PFSK-1 (cell line): Measurements from ENCODE around the gene DISP2.
A peak's percentile ranks its signal among the peaks of the same experiment; 100 is the strongest.

Experiments used
- FOXP2 ChIP-seq: optimal IDR thresholded peaks from 2 replicates; pipeline ENCODE3; 2011; ENCODE audit warnings: borderline replicate concordance, control low read depth, inconsistent platforms; ENCODE audit not compliant: insufficient read depth; ENCODE audit errors: extremely low read length, extremely low read depth
- POLR2AphosphoS5 ChIP-seq: IDR thresholded peaks from 2 replicates; pipeline ENCODE4 v1.6.1; 2012; ENCODE audit warnings: low read depth, mild to moderate bottlenecking, control low read depth, low read length, moderate library complexity
- REST ChIP-seq, 2 experiments: IDR thresholded peaks; 2 replicates each; pipeline versions ENCODE4 v1.6.1 to v1.8.0; 2011 to 2012; ENCODE audit warnings: low read depth in 2 of 2, low read length in 2 of 2, control low read depth in 1 of 2, inconsistent platforms in 1 of 2, mild to moderate bottlenecking in 1 of 2, moderate library complexity in 1 of 2; ENCODE audit not compliant: insufficient read depth in 1 of 2
- SIN3A ChIP-seq: IDR thresholded peaks from 2 replicates; pipeline ENCODE4 v1.6.1; 2012; ENCODE audit warnings: mild to moderate bottlenecking, low read length, moderate library complexity, borderline replicate concordance; ENCODE audit not compliant: insufficient read depth
- TAF1 ChIP-seq: IDR thresholded peaks from 2 replicates; pipeline ENCODE4 v1.6.1; 2012; ENCODE audit warnings: low read length, control low read depth, borderline replicate concordance; ENCODE audit not compliant: insufficient read depth

DISP2 gene

DNA sequence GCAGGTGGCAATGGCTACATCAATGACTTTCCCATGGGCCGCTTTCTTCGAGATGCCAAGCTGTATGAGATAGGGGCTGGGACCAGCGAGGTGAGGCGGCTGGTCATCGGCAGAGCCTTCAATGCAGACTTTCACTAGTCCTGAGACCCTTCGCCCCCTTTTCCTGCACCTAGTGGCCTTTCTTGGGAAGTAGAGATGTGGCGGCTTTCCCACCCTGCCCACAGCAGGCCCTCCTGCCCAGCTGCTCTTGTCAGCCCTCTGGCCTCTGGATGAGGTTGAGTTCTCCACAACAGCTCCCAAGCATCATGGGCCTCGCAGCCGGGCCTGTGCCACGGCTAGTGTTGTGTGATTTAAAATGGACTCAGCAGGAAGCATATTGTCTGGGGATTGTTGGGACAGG is 60.1 kb downstream of the DISP2 start:
- no peak for TF ChIP-seq SIN3A
- no peak for TF ChIP-seq POLR2AphosphoS5
- TF ChIP-seq FOXP2: no peak
- TF ChIP-seq REST (IDR thresholded peaks at IDR 0.05; ENCODE audit: insufficient read depth in 1 of 2, low read depth in 2 of 2, low read length in 2 of 2): no peak
- no peak for TF ChIP-seq TAF1

- TF ChIP-seq TAF1 (no peak), REST (IDR thresholded peaks at IDR 0.05; ENCODE audit: insufficient read depth in 1 of 2, low read depth in 2 of 2, low read length in 2 of 2) (no peak), FOXP2 (no peak), POLR2AphosphoS5 (peak; percentile 30; the same call in 1 of the 2 replicates), SIN3A (no peak)
Observed at GRCh38 chr15:40420071-40420713, 62.2 kb downstream of the DISP2 start.

GRCh38 chr15:40420793-40421192 is 62.8 kb downstream of the DISP2 start:
- TF ChIP-seq SIN3A (no peak), POLR2AphosphoS5 (no peak; the same call in 1 of the 2 replicates), REST (IDR thresholded peaks at IDR 0.05; ENCODE audit: insufficient read depth in 1 of 2, low read depth in 2 of 2, low read length in 2 of 2) (no peak), TAF1 (no peak), FOXP2 (no peak)

- TF ChIP-seq SIN3A (no peak), FOXP2 (peak; percentile 86), REST (IDR thresholded peaks at IDR 0.05; ENCODE audit: insufficient read depth in 1 of 2, low read depth in 2 of 2, low read length in 2 of 2) (no peak)
Observed at GRCh38 chr15:40421246-40422157, 63.5 kb downstream of the DISP2 start.
